ENCODE data around the gene WDR93. TPM values are rescaled to one million over a fixed set of nuclear protein-coding genes. Genes with fewer than 3 reads are reported as not detected.
A peak's percentile ranks its signal among the peaks of the same experiment; 100 is the strongest.

WDR93 gene
- total RNA-seq, 2 donors from 2014 or later = not detected

- Histone ChIP-seq H3K4me1 (ENCODE audit: control insufficient read depth in 1 of 2, low read depth in 2 of 2) (peaks cover 4 to 7% of the 10 kb centered on the region in 2 donors), H3K27ac (no peak overlapping the region), H3K27me3 (replicated peaks; ENCODE audit: insufficient read depth) (no peaks in the 10 kb centered on the region), H3K9me3 (no peaks in the 10 kb centered on the region), H3K36me3 (no peaks in the 10 kb centered on the region), H3K4me3 (no peak overlapping the region)
- TF ChIP-seq, protein P1, sequence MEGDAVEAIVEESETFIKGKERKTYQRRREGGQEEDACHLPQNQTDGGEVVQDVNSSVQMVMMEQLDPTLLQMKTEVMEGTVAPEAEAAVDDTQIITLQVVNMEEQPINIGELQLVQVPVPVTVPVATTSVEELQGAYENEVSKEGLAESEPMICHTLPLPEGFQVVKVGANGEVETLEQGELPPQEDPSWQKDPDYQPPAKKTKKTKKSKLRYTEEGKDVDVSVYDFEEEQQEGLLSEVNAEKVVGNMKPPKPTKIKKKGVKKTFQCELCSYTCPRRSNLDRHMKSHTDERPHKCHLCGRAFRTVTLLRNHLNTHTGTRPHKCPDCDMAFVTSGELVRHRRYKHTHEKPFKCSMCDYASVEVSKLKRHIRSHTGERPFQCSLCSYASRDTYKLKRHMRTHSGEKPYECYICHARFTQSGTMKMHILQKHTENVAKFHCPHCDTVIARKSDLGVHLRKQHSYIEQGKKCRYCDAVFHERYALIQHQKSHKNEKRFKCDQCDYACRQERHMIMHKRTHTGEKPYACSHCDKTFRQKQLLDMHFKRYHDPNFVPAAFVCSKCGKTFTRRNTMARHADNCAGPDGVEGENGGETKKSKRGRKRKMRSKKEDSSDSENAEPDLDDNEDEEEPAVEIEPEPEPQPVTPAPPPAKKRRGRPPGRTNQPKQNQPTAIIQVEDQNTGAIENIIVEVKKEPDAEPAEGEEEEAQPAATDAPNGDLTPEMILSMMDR (IDR thresholded peaks at IDR 0.05) = no peak
- no peak for ATAC-seq (ENCODE audit: insufficient number of reproducible peaks, low FRiP score, low read depth)
- no peak for DNase-seq (ENCODE audit: low spot score)
Measured at GRCh38 chr15:89772932-89773583, 82.4 kb downstream of the WDR93 start.

GRCh38 chr15:89774492-89774891 lies 83.9 kb downstream of the WDR93 start:
- H3K9me3 ChIP-seq = no peaks in the 10 kb centered on the region
- DNase-seq (ENCODE audit: low spot score) (no peak), ATAC-seq (ENCODE audit: insufficient number of reproducible peaks, low FRiP score, low read depth) (no peak)
- TF ChIP-seq, protein P1 (IDR thresholded peaks at IDR 0.05) = no peak
- no peak overlapping the region for H3K4me3 ChIP-seq
- no peaks in the 10 kb centered on the region for H3K27me3 ChIP-seq (replicated peaks; ENCODE audit: insufficient read depth)
- no peak overlapping the region for H3K27ac ChIP-seq
- no peaks in the 10 kb centered on the region for H3K36me3 ChIP-seq
- peaks cover 4 to 7% of the 10 kb centered on the region in 2 donors for H3K4me1 ChIP-seq (ENCODE audit: control insufficient read depth in 1 of 2, low read depth in 2 of 2)

GRCh38 chr15:89775815-89776214 lies 85.2 kb downstream of the WDR93 start:
- TF ChIP-seq, protein P1 (IDR thresholded peaks at IDR 0.05) = no peak
- Histone ChIP-seq H3K4me3 (peak overlapping the region; percentile 76), H3K9me3 (no peaks in the 10 kb centered on the region), H3K27ac (no peak overlapping the region), H3K36me3 (no peaks in the 10 kb centered on the region), H3K27me3 (replicated peaks; ENCODE audit: insufficient read depth) (no peaks in the 10 kb centered on the region), H3K4me1 (ENCODE audit: control insufficient read depth in 1 of 2, low read depth in 2 of 2) (peaks cover 4 to 7% of the 10 kb centered on the region in 2 donors)
- DNase-seq (ENCODE audit: low spot score) = no peak
- ATAC-seq (ENCODE audit: insufficient number of reproducible peaks, low FRiP score, low read depth) = no peak

- H3K27me3 ChIP-seq (replicated peaks; ENCODE audit: insufficient read depth) = no peaks in the 10 kb centered on the region
- no peaks in the 10 kb centered on the region for H3K36me3 ChIP-seq
- peak; percentile 23 for DNase-seq (ENCODE audit: low spot score)
- TF ChIP-seq, protein P1 (IDR thresholded peaks at IDR 0.05) = peak; percentile 60
- H3K4me1 ChIP-seq (ENCODE audit: control insufficient read depth in 1 of 2, low read depth in 2 of 2) = peaks cover 4 to 7% of the 10 kb centered on the region in 2 donors
- H3K4me3 ChIP-seq = peak within 1 kb of the TSS; percentile 76
- no peaks in the 10 kb centered on the region for H3K9me3 ChIP-seq
- ATAC-seq (ENCODE audit: insufficient number of reproducible peaks, low FRiP score, low read depth) = peak; percentile 73
- H3K27ac ChIP-seq = no peak within 1 kb of the TSS
Measured at GRCh38 chr15:89776274-89777072, 85.9 kb downstream of the WDR93 start, which contains the start of gene MESP2. Gene MESP2 (plus strand): TSS chr15:89776332. CDS start chr15:89776358, 26 bp downstream.

DNA sequence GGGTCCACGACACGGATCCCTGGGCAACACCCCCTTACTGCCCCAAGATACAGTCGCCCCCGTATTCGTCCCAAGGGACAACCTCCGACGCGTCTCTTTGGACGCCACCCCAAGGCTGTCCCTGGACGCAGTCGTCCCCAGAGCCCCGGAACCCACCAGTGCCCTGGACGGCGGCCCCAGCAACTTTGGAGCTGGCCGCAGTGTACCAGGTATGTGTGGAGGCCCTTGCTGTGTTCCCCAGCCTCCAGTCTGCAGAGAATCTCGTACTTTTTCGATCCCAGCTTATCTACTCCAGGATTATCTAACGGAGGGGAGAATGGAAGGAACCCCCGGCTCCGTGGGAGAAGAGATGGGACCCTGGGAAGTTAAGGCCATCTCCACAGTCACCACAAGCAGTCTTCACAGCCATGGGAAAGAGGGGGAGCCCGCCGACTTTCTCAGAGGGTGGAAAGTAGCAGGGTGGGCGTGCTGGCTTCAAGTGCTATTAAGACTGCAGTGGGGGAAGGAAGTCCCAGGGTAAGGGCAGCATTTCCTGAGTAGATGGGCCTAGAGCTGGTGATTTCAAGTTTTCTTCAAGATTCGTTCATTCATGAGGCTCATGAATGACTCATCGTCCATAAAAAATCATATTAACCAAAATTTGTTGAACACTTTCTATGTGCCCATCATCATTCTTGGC lies 86.6 kb downstream of the WDR93 start:
- Histone ChIP-seq H3K27me3 (replicated peaks; ENCODE audit: insufficient read depth) (no peaks in the 10 kb centered on the region), H3K4me3 (peak overlapping the region; percentile 76), H3K36me3 (no peaks in the 10 kb centered on the region), H3K27ac (no peak overlapping the region), H3K4me1 (ENCODE audit: control insufficient read depth in 1 of 2, low read depth in 2 of 2) (peaks cover 4 to 7% of the 10 kb centered on the region in 2 donors), H3K9me3 (no peaks in the 10 kb centered on the region)
- ATAC-seq (ENCODE audit: insufficient number of reproducible peaks, low FRiP score, low read depth) = no peak
- TF ChIP-seq, protein P1 (IDR thresholded peaks at IDR 0.05) = no peak
- DNase-seq (ENCODE audit: low spot score) = no peak

Data from thoracic aorta (tissue), 2 donors.